Stromal cell of bone marrow (primary cell): ENCODE measurements around the gene EDAR.

Source experiments
- DNase-seq: peaks from one replicate; pipeline ENCODE4 v3.0.0-alpha.2; 2012; ENCODE audit warnings: low read depth

The EDAR gene

GRCh38 chr2:109001201-109001600 lies 12.2 kb upstream of the EDAR start:
- no peak for DNase-seq

DNA sequence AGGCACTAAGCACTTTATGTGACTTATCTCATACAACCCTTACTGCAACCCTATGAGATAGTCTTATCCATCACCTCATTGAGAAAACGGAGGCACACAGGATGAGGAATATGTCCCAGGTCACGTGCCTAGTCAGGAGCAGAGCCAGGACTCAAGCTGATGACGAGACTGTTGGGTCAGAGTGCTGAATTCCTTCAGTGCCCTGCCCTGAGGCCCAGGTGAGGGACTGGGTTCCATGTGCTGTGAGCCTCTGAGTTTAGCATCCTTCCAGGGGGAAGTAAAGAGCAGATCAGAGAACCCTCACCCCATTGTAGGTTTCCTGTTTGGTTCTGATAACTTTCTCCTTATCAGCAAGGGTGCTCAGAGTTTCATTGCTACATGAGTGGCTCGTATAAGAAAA lies 11.7 kb upstream of the EDAR start:
- no peak for DNase-seq

DNA sequence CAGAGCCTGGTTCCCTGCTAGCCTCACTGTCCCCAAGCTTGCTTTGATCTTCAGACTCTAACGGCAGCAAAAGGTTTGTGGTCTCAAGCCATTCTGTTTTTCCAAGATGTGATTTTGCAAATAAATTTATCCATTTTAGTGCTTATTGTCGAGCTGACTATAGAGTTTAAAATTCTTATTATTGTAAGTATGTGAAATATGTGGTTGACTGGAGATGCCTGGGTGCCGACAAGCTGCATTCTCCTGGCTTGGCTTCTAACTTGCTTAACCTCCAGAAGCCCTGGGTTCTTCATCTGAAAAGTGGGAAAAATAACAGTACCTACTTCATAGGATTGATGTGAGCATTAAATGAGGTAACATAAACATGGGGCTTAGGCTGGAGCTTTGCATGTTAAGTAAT lies 9.9 kb upstream of the EDAR start:
- no peak for DNase-seq

- no peak for DNase-seq
Measured at GRCh38 chr2:108994178-108994577, 5.2 kb upstream of the EDAR start.

GRCh38 chr2:108993095-108993937 lies 4.3 kb upstream of the EDAR start:
- DNase-seq, result no peak

DNA sequence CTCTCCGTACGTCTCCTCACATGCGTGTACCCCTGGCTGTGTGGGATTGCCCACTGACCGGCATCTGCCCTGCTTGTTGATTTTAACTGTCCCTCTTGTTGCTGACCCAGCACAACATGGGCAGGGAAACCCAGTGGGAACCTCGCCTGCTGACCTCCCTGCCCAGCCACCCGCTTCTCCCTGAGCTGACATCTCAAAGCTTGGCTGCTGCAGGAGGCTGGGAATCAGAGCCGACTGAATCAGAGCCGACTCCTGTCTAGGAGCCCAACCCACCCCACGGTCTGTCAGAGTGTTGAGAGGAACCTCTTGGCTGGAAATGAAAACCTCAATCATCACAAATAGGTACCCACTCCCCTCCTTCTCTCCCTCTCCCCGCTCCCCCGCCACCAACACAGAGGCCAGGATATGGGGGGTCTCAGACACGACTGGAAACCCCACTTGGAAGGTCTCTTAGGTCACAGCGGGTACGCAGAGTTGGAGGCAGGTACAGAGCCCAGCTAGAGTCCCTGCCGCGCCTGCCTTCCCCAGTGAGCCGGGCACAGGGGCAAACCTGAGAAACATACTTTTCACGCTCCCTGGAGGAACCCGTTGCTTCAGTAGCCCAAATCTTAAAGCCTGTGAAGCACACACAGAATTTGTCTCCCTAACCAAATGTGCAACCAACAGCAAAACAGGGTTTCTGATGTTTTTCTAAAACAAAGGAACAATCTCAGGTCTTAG lies 784 bp downstream of the EDAR start:
- DNase-seq, result no peak

DNA sequence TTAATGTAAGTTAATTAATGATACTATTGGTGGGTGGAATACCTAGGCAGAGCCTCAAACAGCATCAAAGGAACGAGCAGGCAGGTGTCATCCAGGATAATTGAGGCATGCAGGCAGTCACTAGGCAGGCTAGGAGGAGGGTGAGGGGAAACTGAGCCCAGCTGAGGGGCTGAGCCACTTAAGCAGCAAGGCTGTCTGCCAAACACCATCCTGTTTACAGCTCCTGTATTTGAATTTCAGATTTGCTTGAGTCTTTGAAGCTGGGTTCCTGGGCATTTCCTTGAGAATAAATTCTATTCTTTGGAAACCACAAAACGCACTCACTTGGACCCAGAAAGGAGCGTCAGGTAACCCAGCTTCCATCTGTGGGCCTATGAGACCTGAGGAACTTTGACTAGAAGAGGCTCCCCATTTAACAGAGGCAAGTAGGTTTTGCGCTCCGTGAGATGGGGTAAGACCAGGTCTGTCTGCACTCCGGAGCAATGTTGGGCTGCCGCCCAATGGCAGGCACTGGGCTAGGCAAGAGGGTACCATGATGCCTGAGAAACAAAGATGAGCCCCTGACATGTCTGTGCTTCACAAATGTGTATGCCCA lies 2.0 kb downstream of the EDAR start:
- no peak for DNase-seq

DNA sequence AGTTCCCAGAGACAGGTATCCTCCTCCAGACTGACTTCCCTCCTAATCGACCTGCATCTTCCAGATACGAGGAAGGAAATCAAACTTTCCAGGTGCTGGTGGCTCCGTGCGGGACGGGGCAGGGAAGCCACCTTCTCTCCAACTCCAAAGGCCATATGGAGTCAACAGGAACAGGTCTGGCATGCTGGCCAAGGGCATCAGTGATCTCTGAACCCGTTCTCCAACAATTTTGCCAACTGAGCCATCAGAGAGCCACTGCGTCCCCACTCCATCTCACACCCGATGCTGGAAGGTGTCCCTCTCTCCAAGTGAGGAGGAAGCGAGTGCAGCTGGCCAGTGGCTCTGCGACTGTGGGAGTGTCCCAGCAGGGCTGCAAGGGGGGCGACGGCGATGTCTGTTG lies 5.4 kb downstream of the EDAR start:
- no peak for DNase-seq

DNA sequence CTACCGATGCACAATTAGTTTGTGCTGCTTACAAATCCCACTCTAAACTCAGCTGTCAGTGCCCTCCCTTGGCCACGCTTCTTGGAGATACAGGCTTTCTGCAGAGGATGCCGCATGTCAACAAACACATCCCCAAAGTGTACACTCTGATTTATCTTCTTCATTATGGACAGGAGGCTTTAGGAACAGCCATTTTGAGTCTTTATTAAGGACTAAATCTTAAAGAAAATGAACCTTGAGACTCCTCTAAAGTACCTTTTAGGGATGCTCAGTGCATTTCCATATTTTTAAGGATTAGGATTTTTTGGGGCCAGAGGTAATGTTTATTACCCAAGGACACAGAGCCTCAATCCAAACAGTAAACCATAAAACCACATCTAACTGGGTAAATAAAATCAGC lies 6.0 kb downstream of the EDAR start:
- DNase-seq, result no peak

GRCh38 chr2:108982259-108982679 lies 6.8 kb downstream of the EDAR start:
- no peak for DNase-seq

DNA sequence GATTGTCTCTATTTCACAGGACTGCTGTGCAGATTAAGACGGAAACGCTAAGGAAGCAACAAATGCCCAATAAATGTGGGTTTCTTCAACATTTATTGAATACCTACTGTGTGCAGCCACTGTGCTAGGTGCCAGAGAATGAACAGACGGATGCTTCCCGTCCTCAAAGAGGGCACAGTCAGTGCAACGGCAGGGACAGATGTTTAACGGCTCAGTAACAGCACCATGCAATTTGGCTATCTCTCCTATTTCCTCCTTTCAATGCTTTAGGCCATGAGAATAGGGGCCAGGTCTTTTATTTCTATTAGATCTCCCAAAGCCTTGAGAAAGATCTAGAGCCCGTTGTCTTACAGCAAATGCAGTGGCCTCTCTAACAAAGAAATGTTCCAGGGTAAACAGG lies 7.2 kb downstream of the EDAR start:
- no peak for DNase-seq

DNA sequence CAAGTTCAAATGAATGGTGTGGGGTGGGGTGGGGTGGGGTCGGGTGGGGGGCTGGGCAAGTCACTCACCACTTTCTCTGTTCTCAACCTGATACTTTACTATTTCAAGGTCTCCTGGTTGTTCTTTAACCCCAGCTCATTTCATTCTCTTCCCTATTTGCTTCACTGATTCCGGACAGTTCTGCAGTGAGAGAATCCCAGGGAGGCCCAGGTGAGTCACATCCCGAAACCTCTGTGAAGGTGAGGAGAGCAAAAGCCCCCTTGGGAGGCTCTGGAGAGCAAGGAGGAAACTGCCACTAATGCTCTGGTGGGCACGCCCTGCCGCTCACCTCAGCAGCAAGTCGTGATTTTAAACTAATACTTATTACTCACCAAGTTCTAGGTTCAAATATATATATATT lies 8.9 kb downstream of the EDAR start:
- no peak for DNase-seq

GRCh38 chr2:108979461-108979860 lies 9.6 kb downstream of the EDAR start:
- DNase-seq, result no peak

DNA sequence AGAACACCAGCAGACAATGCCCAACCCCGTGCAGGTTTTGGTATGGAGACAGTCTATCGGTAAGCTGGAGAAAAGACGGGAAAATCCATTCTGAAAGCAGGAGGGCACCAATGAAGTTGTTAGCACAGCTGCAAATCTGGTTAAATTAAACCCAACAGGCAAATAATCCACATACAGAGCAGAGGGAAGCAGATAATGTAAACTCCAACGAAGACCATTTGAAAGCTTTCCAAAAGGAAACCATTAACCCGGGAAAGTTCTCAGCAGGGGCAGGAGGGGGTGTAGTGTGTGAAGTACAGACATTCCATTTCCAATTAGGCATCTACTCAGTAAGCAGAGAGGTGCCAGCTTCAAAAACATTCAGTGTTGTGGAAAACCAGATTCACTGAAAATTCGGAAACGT lies 10.3 kb downstream of the EDAR start:
- no peak for DNase-seq

GRCh38 chr2:108975613-108976435 lies 13.2 kb downstream of the EDAR start:
- DNase-seq, result no peak

DNA sequence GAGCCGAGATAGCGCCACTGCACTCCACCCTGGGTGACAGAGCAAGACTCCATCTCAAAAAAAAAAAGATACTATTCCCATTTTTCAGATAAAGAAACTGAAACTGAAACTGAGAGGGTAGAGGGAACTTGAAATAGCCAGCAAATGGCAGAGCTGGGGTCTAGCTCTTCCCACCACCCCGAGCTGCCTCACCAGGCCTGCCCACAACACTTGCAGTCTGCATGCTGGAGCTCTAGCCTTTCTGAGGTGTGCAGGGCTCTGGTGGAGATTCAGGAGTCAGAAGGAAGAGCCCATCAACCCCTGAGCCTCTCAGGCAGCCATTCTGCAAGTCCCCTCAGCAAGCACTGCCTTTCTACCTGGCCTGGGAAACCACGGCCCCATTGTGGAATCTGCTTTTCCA lies 14.3 kb downstream of the EDAR start:
- DNase-seq, result no peak

GRCh38 chr2:108972663-108973062 lies 16.4 kb downstream of the EDAR start:
- no peak for DNase-seq

DNA sequence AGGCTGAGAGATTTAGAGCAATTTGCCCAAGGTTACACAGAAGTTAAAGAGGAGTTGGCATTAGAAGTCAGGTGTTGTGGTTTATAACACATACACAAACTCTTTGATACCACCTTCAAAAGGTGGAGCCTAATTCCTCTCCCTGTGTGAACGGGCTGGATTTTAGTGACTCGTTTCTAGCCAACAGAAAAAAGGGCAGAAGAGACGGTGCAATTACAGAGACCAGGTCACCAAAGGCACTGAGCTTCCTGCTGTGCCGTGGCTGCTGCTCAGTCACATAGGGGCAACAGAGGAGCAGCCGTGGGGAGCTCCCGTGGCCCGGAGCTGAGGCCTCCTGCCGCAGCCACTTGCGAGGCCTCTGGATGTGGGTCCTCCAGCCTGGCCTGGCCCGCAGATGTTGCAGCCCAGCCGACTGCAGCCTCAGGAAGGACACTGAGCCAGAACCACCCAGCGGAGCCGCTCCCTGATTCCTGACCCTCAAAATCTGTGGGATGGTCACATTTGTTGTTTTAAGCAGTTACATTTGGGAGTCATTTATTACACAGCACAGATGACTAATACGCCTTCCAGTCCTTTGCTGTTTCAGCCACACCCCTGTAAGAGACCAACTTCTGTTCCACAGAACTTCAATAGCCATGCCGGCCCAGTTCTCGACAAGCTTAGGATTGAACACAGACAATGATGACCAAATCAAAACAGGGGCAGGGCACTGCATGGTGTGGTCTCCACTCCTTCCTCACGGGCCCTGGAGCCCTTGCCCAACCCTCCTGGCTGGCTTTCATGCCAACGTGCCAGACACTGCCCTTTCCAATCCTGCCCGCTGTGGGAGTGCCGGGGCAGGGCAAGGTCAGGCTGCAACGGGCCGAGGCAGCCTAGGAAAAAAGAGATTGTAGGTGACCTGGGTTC lies 17.1 kb downstream of the EDAR start:
- peak; percentile 54 for DNase-seq

DNA sequence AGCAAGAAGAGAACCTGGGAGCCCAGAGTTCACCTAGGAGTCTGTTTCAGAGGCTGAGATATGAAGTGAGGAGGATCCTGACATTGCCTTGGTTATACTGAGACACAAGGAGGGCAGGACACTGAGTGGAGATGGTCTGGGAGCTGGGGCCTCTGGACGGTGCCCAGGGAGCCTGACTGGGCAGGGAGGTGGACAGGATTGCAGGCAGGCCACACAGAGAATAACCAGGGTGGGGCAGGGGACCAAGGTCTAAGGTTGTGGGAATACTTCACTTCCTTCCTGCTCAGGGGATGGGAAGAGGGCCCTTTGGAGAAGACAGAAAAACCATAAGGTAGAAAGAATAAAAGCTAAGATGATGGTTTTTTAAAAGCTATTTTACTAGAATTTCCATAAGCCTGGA lies 18.7 kb downstream of the EDAR start:
- DNase-seq, result no peak

GRCh38 chr2:108969856-108970255 lies 19.2 kb downstream of the EDAR start:
- no peak for DNase-seq

- no peak for DNase-seq
Measured at GRCh38 chr2:108968619-108969018, 20.4 kb downstream of the EDAR start.
